Heart left ventricle (tissue), 16 donors: ENCODE measurements around the gene PBX1. TPM values are rescaled to one million over a fixed set of nuclear protein-coding genes. Genes with fewer than 3 reads are reported as not detected.
A peak's percentile ranks its signal among the peaks of the same experiment; 100 is the strongest.

Source experiments
- ATAC-seq, 4 donors: fragments of 200-7000 bp; cut with Tn5 transposase; one replicate each; pipeline ENCODE4 v1.9.1; 2020 to 2022; ENCODE audit warnings: moderate library complexity in 4 of 4, mild to moderate bottlenecking in 3 of 4, moderate number of reproducible peaks in 1 of 4
- DNase-seq, 5 donors: peaks; one replicate each; pipeline ENCODE4 v3.0.0-alpha.2; 2020
- H3K27ac ChIP-seq, 12 donors: fragments of 200-600 bp; sonication (generic) in 4 of 12; one replicate each; pipeline versions ENCODE4 v1.5.0 to v1.8.0; 2016 to 2022; ENCODE audit warnings: mild to moderate bottlenecking in 2 of 12
- H3K27me3 ChIP-seq, 9 donors: fragments of 200-600 bp; sonication (generic) in 2 of 9; one replicate each; pipeline versions ENCODE4 v1.5.1 to v1.8.0; 2016 to 2022; ENCODE audit warnings: mild to moderate bottlenecking in 3 of 9
- H3K36me3 ChIP-seq, 9 donors: fragments of 200-600 bp; sonication (generic) in 2 of 9; one replicate each; pipeline versions ENCODE4 v1.5.0 to v1.8.0; 2018 to 2022; ENCODE audit warnings: mild to moderate bottlenecking in 2 of 9
- H3K4me1 ChIP-seq, 12 donors: fragments of 200-600 bp; sonication (generic) in 4 of 12; one replicate each; pipeline versions ENCODE4 v1.5.0 to v1.8.0; 2016 to 2022; ENCODE audit warnings: mild to moderate bottlenecking in 3 of 12
- H3K4me3 ChIP-seq, 12 donors: fragments of 200-600 bp; sonication (generic) in 4 of 12; one replicate each; pipeline versions ENCODE4 v1.5.0 to v1.8.0; 2017 to 2022; ENCODE audit warnings: mild to moderate bottlenecking in 9 of 12, moderate library complexity in 4 of 12
- H3K9me3 ChIP-seq, 12 donors: fragments of 200-600 bp; sonication (generic) in 4 of 12; one replicate each; pipeline versions ENCODE4 v1.5.0 to v1.8.0; 2016 to 2022; ENCODE audit warnings: mild to moderate bottlenecking in 1 of 12
- POLR2A ChIP-seq, 2 donors: fragments of 450-650 bp; IDR thresholded peaks; one replicate each; pipeline ENCODE4 v1.6.1; 2017; ENCODE audit warnings: antibody characterized with exemption in 2 of 2, mild to moderate bottlenecking in 2 of 2, moderate library complexity in 2 of 2
- WGBS, 4 donors: extraction: QIAGEN DNeasy Blood & Tissue Kit in 2 of 4; methylation state at CpG; one replicate each; pipeline versions ENCODE4 v1.1.5 to v1.1.7; 2013 to 2018; 5-methylcytosine and 5-hydroxymethylcytosine counted together
- intact Hi-C, 10 donors: fragments of 100-400 bp; cut with DNase I; formaldehyde crosslinking; loops; one replicate each; pipeline versions ENCODE4 v1.11.1 to v1.14.2; 2022
- polyA plus RNA-seq, 2 donors: library from polyadenylated mRNA; stranded (reverse); fragments of 200-250 nt; gene quantifications; one replicate each; pipeline ENCODE4 v1.2.3, GENCODE V29; 2013
- total RNA-seq, 9 donors: library from RNA; depleted of rRNA in 2 of 9; stranded (reverse); fragments of >200 nt in 2 of 9; fragmentation: NEBNext Ultra II Directional in 3 of 9; extraction: Animal tissue kit (Norgen Biotek cat#: 25700) in 3 of 9; gene quantifications; one replicate each; pipeline versions ENCODE4 v1.1.0 to v1.2.4, GENCODE V29; 2016 to 2023
- TF ChIP-seq, protein P1 (sequence below), 12 donors: fragments of 200-600 bp; sonication (generic) in 4 of 12; IDR thresholded peaks; one replicate each; pipeline versions ENCODE4 v1.5.0 to v1.8.0; 2018 to 2022; ENCODE audit warnings: antibody characterized with exemption in 12 of 12, mild to moderate bottlenecking in 5 of 12
- donor health status: ischemic (EF 13 %, LVEDD 7.1; RV severe dilation, severe dysfunction).
- donor health status: healthy with polysubstance abuse.
- donor health status: DM: no; HTN: yes; CAD: no.
- donor health status: DM: no; HTN: no; CAD: no.
- donor health status: ischemic (EF 25% LVEDD 6.9; RV normal size, moderate dysfunction).
- donor health status: ischemic (EF 25% LVEDD 5.7; RV mildly dilated, moderate dysfunction).
- donor health status: healthy.
- donor health status: DM: yes; HTN: yes; CAD: no.
- donor health status: ischemic (EF 35%, LVEDD 5.7; RV mildly dilated, moderate dysfunction).
- donor health status: nonischemic (EF 11% LVEDD 7.7; RV severe dilation, severe dysfunction).
- donor health status: DM: yes; HTN: yes; CAD: no.
- donor health status: PGD.
- donor health status: ischemic (EF 29% LVEDD 5.4; RV normal size, mild dysfunction).
- donor health status: nonischemic (EF 23%, LVEDD 6.1; RV moderate dilation, normal function).

PBX1 gene
- total and polyA plus RNA-seq, 11 donors = 15.2 to 78.2 (median 59.1) TPM

DNA sequence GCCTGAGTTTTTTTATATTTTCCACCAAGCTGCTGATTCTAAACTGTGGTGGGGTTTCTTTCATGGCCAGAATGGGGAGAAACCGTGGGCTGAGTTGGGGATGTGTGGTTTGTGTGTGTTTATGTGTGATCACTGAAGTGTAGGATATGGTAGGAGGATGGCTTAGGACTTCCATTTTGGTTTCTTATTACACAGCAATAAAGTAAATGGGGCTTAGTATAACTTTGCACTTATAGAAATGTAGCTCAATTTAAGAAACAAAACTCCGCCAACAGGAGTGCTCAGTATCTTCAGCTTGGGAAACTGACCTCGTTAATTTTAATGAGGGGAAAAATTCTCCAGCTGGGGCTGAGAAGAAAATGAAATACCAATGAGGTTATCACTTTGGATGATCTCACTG is 77.8 kb downstream of the PBX1 start:
- ATAC-seq (no peak), DNase-seq (no peak)
- 89 to 93% (median 89%) methylated on average over 3 of the region's 3 CpGs for WGBS, 4 donors
- peaks cover 0 to 6% (median 0%) of the 10 kb centered on the region in 9 donors for H3K36me3 ChIP-seq
- H3K4me1 ChIP-seq = peaks cover 0 to 91% (median 61%) of the 10 kb centered on the region in 12 donors
- H3K9me3 ChIP-seq = no peaks in the 10 kb centered on the region
- no peak overlapping the region for H3K4me3 ChIP-seq
- H3K27me3 ChIP-seq = no peaks in the 10 kb centered on the region
- TF ChIP-seq POLR2A (IDR thresholded peaks at IDR 0.05) = no peak
- TF ChIP-seq, protein P1, sequence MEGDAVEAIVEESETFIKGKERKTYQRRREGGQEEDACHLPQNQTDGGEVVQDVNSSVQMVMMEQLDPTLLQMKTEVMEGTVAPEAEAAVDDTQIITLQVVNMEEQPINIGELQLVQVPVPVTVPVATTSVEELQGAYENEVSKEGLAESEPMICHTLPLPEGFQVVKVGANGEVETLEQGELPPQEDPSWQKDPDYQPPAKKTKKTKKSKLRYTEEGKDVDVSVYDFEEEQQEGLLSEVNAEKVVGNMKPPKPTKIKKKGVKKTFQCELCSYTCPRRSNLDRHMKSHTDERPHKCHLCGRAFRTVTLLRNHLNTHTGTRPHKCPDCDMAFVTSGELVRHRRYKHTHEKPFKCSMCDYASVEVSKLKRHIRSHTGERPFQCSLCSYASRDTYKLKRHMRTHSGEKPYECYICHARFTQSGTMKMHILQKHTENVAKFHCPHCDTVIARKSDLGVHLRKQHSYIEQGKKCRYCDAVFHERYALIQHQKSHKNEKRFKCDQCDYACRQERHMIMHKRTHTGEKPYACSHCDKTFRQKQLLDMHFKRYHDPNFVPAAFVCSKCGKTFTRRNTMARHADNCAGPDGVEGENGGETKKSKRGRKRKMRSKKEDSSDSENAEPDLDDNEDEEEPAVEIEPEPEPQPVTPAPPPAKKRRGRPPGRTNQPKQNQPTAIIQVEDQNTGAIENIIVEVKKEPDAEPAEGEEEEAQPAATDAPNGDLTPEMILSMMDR (IDR thresholded peaks at IDR 0.05) = no peak
- H3K27ac ChIP-seq = peak overlapping the region in 6 of 12 donors; percentile 56 to 86 (median 84)
- intact Hi-C loops = loop anchor here in 2 of 10 donors (10.0 kb wide), 2 partner anchors 148 to 278 kb away; no protein-coding TSS in a partner anchor

DNA sequence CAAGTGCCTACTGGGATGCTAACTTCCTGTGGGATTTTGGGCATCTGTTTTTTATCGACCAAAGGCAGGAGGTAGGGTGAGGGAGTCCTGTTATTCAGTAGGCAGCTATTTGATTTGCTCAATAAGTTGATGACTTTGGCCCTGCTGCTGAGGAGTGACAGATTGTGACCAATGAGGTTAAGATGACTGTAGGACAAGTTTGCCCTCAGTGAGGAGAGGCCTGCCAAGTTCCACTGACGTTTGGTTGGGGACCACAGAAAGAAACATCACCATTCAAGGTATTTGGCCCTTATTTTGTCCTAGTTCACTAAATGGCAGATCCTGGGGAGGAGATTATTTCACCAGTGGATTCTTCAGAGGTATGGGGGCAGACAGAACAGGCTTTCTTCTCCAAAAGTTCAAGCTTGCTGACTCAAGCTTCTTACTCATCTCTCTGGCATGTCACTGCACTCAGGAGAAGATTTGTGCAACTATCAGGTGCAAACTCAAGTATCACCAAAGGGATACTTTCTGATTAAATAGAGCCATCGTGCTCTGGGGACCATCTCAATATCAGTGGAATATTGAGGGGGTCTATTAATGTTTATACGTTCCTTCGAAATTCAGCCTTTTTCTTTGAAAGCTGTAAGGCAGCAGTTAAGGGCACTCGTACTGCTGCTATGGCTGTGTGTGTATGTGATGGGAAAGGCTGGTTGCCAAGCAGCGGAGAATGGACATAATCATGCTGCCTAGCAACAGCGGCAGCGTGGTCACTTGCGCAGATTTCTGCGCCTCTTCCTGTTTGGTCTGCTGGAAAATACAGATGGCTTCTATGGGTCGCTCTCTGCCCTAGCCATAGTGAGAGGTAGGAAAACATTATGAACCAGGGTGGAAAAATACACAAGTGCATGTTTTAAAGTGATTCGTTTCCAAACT is 78.7 kb downstream of the PBX1 start:
- WGBS, 4 donors = 40 to 50% (median 45%) methylated on average over 13 of the region's 13 CpGs
- Histone ChIP-seq H3K27ac (peak overlapping the region; percentile 56 to 91 (median 81)), H3K9me3 (no peaks in the 10 kb centered on the region), H3K4me1 (peaks cover 0 to 89% (median 66%) of the 10 kb centered on the region in 12 donors), H3K27me3 (no peaks in the 10 kb centered on the region), H3K36me3 (peaks cover 0 to 6% (median 0%) of the 10 kb centered on the region in 9 donors), H3K4me3 (no peak overlapping the region)
- intact Hi-C loops = loop anchor here in 2 of 10 donors (10.0 kb wide), 2 partner anchors 147 to 277 kb away; no protein-coding TSS in a partner anchor
- TF ChIP-seq, protein P1 (IDR thresholded peaks at IDR 0.05) = no peak
- TF ChIP-seq POLR2A (IDR thresholded peaks at IDR 0.05) = no peak
- DNase-seq (peak; percentile 56 to 81 (median 63)), ATAC-seq (peak; percentile 63 to 81 (median 78))

DNA sequence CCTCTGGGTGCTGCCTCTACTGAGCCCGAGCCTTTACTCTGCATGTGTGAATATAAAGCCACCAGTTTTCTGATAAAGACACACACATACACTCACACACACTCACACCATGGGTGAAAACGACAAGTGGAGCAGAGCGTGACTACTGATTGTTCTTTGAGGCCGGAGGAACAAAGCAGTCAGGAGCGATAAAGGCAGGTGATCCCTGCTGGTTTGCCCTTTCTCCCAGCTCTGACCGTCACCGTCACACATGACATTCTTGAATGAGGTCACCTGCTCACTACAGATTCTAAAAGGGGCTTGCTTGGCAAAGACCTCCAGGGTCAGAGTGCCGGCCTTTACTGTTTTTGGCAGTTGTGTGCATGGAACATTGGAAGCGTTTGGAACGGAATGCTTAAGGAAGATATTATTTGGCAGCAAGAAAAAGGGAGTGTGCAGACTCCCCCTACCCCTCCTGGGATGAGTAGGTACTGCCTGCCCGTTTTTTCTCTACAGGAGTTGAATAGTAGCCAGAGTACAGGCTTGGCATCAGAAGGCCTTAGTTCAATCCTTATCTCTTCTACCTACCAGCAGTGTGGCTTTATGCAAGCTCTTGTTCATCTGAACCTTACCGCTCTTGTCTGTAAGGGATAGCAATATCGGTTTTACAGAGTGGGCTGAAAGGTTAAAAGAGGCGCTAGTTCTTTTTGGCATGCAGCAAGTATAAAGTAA is 79.7 kb downstream of the PBX1 start:
- intact Hi-C loops = loop anchor here in 2 of 10 donors (10.0 kb wide), 2 partner anchors 146 to 276 kb away; no protein-coding TSS in a partner anchor
- H3K27ac ChIP-seq = peak overlapping the region; percentile 56 to 91 (median 81)

More for the DNA sequence above, 79.7 kb downstream of the PBX1 start:
- ATAC-seq = peak; percentile 76 to 82 (median 80)
- H3K36me3 ChIP-seq = peaks cover 0 to 6% (median 0%) of the 10 kb centered on the region in 9 donors
- peak in 4 of 5 donors; percentile 43 to 73 (median 46) for DNase-seq
- TF ChIP-seq POLR2A (IDR thresholded peaks at IDR 0.05) = no peak
- TF ChIP-seq, protein P1 (IDR thresholded peaks at IDR 0.05) = peak in 1 of 12 donors; percentile 19
- no peaks in the 10 kb centered on the region for H3K27me3 ChIP-seq
- H3K4me1 ChIP-seq = peaks cover 0 to 94% (median 65%) of the 10 kb centered on the region in 12 donors
- H3K9me3 ChIP-seq = no peaks in the 10 kb centered on the region
- 43 to 63% (median 54%) methylated on average over 14 of the region's 14 CpGs for WGBS, 4 donors
- H3K4me3 ChIP-seq = no peak overlapping the region
